HG03558 (cell line): ENCODE results near the gene ATXN3.

Experiments
- ATAC-seq: cut with Tn5 transposase; IDR thresholded peaks from one replicate; pipeline ENCODE4 v1.9.1; 2021; ENCODE audit warnings: moderate number of reproducible peaks; ENCODE audit not compliant: unreplicated experiment; ENCODE audit errors: extremely low read depth

Gene ATXN3

DNA sequence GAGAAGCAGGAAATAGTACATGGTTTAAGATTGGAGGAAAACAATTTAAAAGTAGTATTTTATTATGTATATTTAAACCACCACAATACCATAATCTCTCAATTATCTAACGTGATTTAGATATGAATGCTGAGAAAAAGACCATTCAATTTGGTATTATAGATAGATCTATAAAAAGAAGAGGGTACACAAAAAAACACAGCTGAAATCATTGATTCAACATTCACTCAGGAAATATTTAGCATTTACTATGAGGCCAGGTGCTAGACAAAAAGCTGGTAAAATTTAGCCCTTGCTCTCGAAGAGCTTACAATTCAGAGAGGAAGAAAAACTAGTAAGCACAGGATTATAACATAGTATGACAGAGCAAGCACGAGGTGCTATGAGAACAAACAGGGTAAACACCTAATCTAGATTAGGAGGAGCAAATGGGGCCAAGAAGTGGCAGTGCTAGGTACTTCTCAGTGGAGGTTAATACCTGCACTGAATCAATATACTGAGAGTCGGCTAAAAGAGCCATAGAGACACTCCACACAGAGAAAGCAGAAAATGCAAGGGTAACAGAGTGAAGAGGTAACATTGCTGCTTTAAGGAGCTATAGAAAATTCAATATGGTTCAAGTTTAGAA, 94.1 kb downstream of the ATXN3 start:
- ATAC-seq: no peak

DNA sequence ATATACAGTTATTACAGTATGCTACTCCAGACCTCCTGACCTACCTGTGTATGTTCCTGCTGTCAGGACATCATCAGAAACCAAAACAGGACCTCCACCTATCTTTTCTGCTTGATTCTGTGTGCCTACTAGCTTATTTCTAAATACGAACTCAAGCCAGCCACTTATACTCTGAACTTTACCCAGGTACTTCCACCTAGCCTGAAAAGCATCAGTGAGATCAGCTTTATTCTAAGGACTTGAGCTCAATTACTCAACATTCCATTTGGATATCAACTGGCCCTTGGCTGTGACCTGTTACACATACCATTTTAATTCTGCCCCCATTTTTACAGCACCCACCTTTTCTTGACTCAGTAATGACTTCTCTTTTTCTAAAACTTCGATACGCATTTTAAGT, 95.7 kb downstream of the ATXN3 start:
- no peak for ATAC-seq

DNA sequence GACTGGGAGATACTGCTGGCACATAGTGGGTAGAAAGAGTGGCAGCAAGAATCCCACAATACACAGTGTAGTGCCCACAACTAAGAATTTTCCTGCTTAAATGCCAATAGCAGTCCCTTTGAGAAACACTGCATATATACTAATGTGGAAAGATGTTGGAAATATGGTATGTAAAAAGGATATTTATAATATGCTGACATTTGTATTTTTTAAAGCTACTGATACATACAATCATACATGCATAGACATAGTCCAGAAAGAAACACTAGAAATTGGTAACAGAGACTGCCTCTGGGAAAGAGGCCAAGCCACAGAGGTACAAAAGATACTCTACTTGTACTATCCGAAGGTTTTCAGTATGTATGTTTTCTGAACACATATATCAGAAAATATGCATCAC, 96.8 kb downstream of the ATXN3 start:
- ATAC-seq: no peak
